WTC11 (cell line): ENCODE results near the gene RASL11B. TPM values are rescaled to one million over a fixed set of nuclear protein-coding genes. Genes with fewer than 3 reads are reported as not detected.

ENCODE experiments used
- ATAC-seq: fragments of 200-7000 bp; cut with Tn5 transposase; 2 replicates; pipeline ENCODE4 v1.10.0; 2021; ENCODE audit warnings: mild to moderate bottlenecking, moderate library complexity
- CTCF ChIA-PET: fragments of 300-600 bp; sonication (Branson Sonifier 250); formaldehyde crosslinking; loops from one replicate; lab custom pipeline; 2021; ENCODE audit warnings: antibody characterized with exemption; lab: Charles Lee
- POLR2A ChIA-PET: fragments of 350-600 bp; sonication (Branson Sonifier 250); formaldehyde crosslinking; loops from one replicate; lab custom pipeline; 2021; ENCODE audit warnings: antibody characterized with exemption; lab: Charles Lee
- DNase-seq: peaks from one replicate; pipeline ENCODE4 v3.0.0; 2021; ENCODE audit warnings: low spot score
- H3K27ac Mint-ChIP-seq: 2 replicates; pipeline ENCODE4 v1.8.0; 2021; ENCODE audit warnings: mixed read lengths
- H3K27me3 Mint-ChIP-seq: 2 replicates; pipeline ENCODE4 v1.8.0; 2021; ENCODE audit warnings: low read depth, mild to moderate bottlenecking, moderate library complexity, mixed read lengths
- H3K36me3 Mint-ChIP-seq: 2 replicates; pipeline ENCODE4 v1.8.0; 2021; ENCODE audit warnings: mixed read lengths
- H3K4me1 Mint-ChIP-seq: 2 replicates; pipeline ENCODE4 v1.8.0; 2022; ENCODE audit warnings: mixed read lengths
- H3K4me3 Mint-ChIP-seq: 2 replicates; pipeline ENCODE4 v1.8.0; 2021; ENCODE audit warnings: mild to moderate bottlenecking, moderate library complexity, mixed read lengths
- H3K9me3 Mint-ChIP-seq: 2 replicates; pipeline ENCODE4 v1.8.0; 2021; ENCODE audit warnings: mixed read lengths
- AFF4 ChIP-seq: sonication (generic); formaldehyde crosslinking; IDR thresholded peaks from 2 replicates; pipeline ENCODE4 v1.8.1; 2023; ENCODE audit warnings: mild to moderate bottlenecking, missing genetic modification reagents, borderline replicate concordance
- ATF2 ChIP-seq: sonication (generic); formaldehyde crosslinking; IDR thresholded peaks from 2 replicates; pipeline ENCODE4 v1.8.1; 2022; ENCODE audit warnings: low read depth, missing genetic modification reagents, borderline replicate concordance
- CREM ChIP-seq: sonication (generic); formaldehyde crosslinking; IDR thresholded peaks from 2 replicates; pipeline ENCODE4 v1.8.1; 2022; ENCODE audit warnings: mild to moderate bottlenecking, missing genetic modification reagents, moderate library complexity
- ELF4 ChIP-seq: sonication (generic); formaldehyde crosslinking; IDR thresholded peaks from 2 replicates; pipeline ENCODE4 v1.8.1; 2022; ENCODE audit warnings: low read depth, mild to moderate bottlenecking, moderate library complexity, missing genetic modification reagents
- EMX1 ChIP-seq: fragments of 250-450 bp; sonication (Bioruptor Pico); IDR thresholded peaks from 2 replicates; pipeline ENCODE4 v1.8.0; 2021; ENCODE audit warnings: mild to moderate bottlenecking
- ESRRA ChIP-seq: sonication (generic); formaldehyde crosslinking; IDR thresholded peaks from 2 replicates; pipeline ENCODE4 v1.8.1; 2022; ENCODE audit warnings: mild to moderate bottlenecking, missing genetic modification reagents, borderline replicate concordance
- GABPB1 ChIP-seq: sonication (generic); formaldehyde crosslinking; IDR thresholded peaks from 2 replicates; pipeline ENCODE4 v1.8.1; 2023; ENCODE audit warnings: mild to moderate bottlenecking, missing genetic modification reagents
- GTF2I ChIP-seq: fragments of 250-450 bp; sonication (Bioruptor Pico); conservative IDR thresholded peaks from 2 replicates; pipeline ENCODE4 v1.4.0; 2021; ENCODE audit warnings: mild to moderate bottlenecking
- HMGXB4 ChIP-seq: sonication (generic); formaldehyde crosslinking; IDR thresholded peaks from 2 replicates; pipeline ENCODE4 v1.8.1; 2023; ENCODE audit warnings: mild to moderate bottlenecking, moderate library complexity, missing genetic modification reagents
- IRF2 ChIP-seq: sonication (generic); formaldehyde crosslinking; IDR thresholded peaks from 2 replicates; pipeline ENCODE4 v1.8.0; 2022; ENCODE audit warnings: low read depth, missing genetic modification reagents, borderline replicate concordance
- MXD4 ChIP-seq: fragments of 250-450 bp; sonication (Bioruptor Pico); IDR thresholded peaks from 2 replicates; pipeline ENCODE4 v1.8.0; 2021; ENCODE audit warnings: mild to moderate bottlenecking, moderate library complexity, borderline replicate concordance
- MYBL2 ChIP-seq: sonication (generic); formaldehyde crosslinking; IDR thresholded peaks from 2 replicates; pipeline ENCODE4 v1.8.1; 2023; ENCODE audit warnings: mild to moderate bottlenecking, moderate library complexity, missing genetic modification reagents
- NFATC4 ChIP-seq: fragments of 250-450 bp; sonication (Bioruptor Pico); IDR thresholded peaks from 2 replicates; pipeline ENCODE4 v1.9.0; 2021; ENCODE audit warnings: mild to moderate bottlenecking
- NR1H2 ChIP-seq: sonication (generic); formaldehyde crosslinking; IDR thresholded peaks from 2 replicates; pipeline ENCODE4 v1.9.0; 2021; ENCODE audit warnings: mild to moderate bottlenecking, moderate library complexity, missing genetic modification reagents
- NR2C2 ChIP-seq: sonication (generic); formaldehyde crosslinking; IDR thresholded peaks from 2 replicates; pipeline ENCODE4 v1.8.0; 2022; ENCODE audit warnings: mild to moderate bottlenecking, missing genetic modification reagents
- NR3C1 ChIP-seq: sonication (generic); formaldehyde crosslinking; conservative IDR thresholded peaks from 2 replicates; pipeline ENCODE4 v1.8.1; 2023; ENCODE audit warnings: low read depth, mild to moderate bottlenecking, missing genetic modification reagents
- OVOL2 ChIP-seq: fragments of 250-450 bp; sonication (Bioruptor Pico); IDR thresholded peaks from 2 replicates; pipeline ENCODE4 v1.9.0; 2021; ENCODE audit warnings: mild to moderate bottlenecking, borderline replicate concordance
- PRDM15 ChIP-seq: sonication (generic); formaldehyde crosslinking; IDR thresholded peaks from 2 replicates; pipeline ENCODE4 v1.8.0; 2022; ENCODE audit warnings: missing genetic modification reagents
- RELA ChIP-seq: sonication (generic); formaldehyde crosslinking; IDR thresholded peaks from 2 replicates; pipeline ENCODE4 v1.8.1; 2022; ENCODE audit warnings: missing genetic modification reagents, mild to moderate bottlenecking, borderline replicate concordance
- SMAD3 ChIP-seq: sonication (generic); formaldehyde crosslinking; IDR thresholded peaks from 2 replicates; pipeline ENCODE4 v1.8.0; 2022; ENCODE audit warnings: missing genetic modification reagents, mild to moderate bottlenecking, borderline replicate concordance
- SP1 ChIP-seq: sonication (generic); formaldehyde crosslinking; conservative IDR thresholded peaks from 2 replicates; pipeline ENCODE4 v1.8.1; 2022; ENCODE audit warnings: missing genetic modification reagents
- TEAD4 ChIP-seq: sonication (generic); formaldehyde crosslinking; IDR thresholded peaks from 2 replicates; pipeline ENCODE4 v1.8.0; 2022; ENCODE audit warnings: mild to moderate bottlenecking, missing genetic modification reagents
- ZNF263 ChIP-seq: sonication (generic); formaldehyde crosslinking; IDR thresholded peaks from 2 replicates; pipeline ENCODE4 v1.8.1; 2022; ENCODE audit warnings: low read depth, mild to moderate bottlenecking, moderate library complexity, missing genetic modification reagents
- ZNF512 ChIP-seq: sonication (generic); formaldehyde crosslinking; IDR thresholded peaks from 2 replicates; pipeline ENCODE4 v1.8.1; 2022; ENCODE audit warnings: missing genetic modification reagents, borderline replicate concordance
- total RNA-seq: library from RNA; stranded (reverse); gene quantifications from 3 replicates; pipeline ENCODE4 v1.2.3, GENCODE V29; 2021

RASL11B gene
- total RNA-seq, 1 experiment from 2014 or later: 58.5 TPM

- no peak overlapping the region for H3K4me3 Mint-ChIP-seq
- ATAC-seq (no peak), DNase-seq (no peak)
- CTCF ChIA-PET: no interaction called here
- H3K36me3 Mint-ChIP-seq: peaks cover 3% of the 10 kb centered on the region
- peaks cover 8% of the 10 kb centered on the region for H3K27me3 Mint-ChIP-seq
- peaks cover 69% of the 10 kb centered on the region for H3K4me1 Mint-ChIP-seq
- POLR2A ChIA-PET: no interaction called here
- no peak overlapping the region for H3K27ac Mint-ChIP-seq
- TF ChIP-seq NFATC4 (CRISPR knock-in tag): no peak
- TF ChIP-seq NR1H2 (CRISPR knock-in tag): no peak
- TF ChIP-seq SMAD3: no peak
- no peak for TF ChIP-seq ESRRA (CRISPR knock-in tag)
- no peak for TF ChIP-seq TEAD4 (CRISPR knock-in tag)
- TF ChIP-seq SP1: no peak
- TF ChIP-seq EMX1 (CRISPR knock-in tag): no peak
- no peak for TF ChIP-seq NR2C2 (CRISPR knock-in tag)
- TF ChIP-seq ZNF263: no peak
- no peak for TF ChIP-seq PRDM15 (CRISPR knock-in tag)
- TF ChIP-seq CREM: no peak
- no peak for TF ChIP-seq OVOL2
- TF ChIP-seq ZNF512 (CRISPR knock-in tag): no peak
- TF ChIP-seq MXD4 (CRISPR knock-in tag): no peak
- no peak for TF ChIP-seq RELA (CRISPR knock-in tag)
- TF ChIP-seq GABPB1: no peak
- no peak for TF ChIP-seq IRF2 (CRISPR knock-in tag)
- H3K9me3 Mint-ChIP-seq: no peaks in the 10 kb centered on the region
Measured at GRCh38 chr4:52874948-52875347, 12.8 kb downstream of the RASL11B start.

- DNase-seq: no peak
- ATAC-seq: no peak
- no peaks in the 10 kb centered on the region for H3K9me3 Mint-ChIP-seq
- ChIA-PET POLR2A (interaction anchor here (0.7 kb wide), 1 partner anchor 218 kb away, joined by 7 read pairs; no protein-coding TSS in a partner anchor), CTCF (no interaction called here)
- peaks cover 3% of the 10 kb centered on the region for H3K36me3 Mint-ChIP-seq
- H3K4me1 Mint-ChIP-seq: peaks cover 65% of the 10 kb centered on the region
- no peak overlapping the region for H3K4me3 Mint-ChIP-seq
- H3K27ac Mint-ChIP-seq: no peak overlapping the region; the same call in 1 of the 2 replicates
- H3K27me3 Mint-ChIP-seq: peaks cover 8% of the 10 kb centered on the region
- TF ChIP-seq EMX1 (CRISPR knock-in tag): no peak
- no peak for TF ChIP-seq MYBL2 (CRISPR knock-in tag)
- no peak for TF ChIP-seq ATF2 (CRISPR knock-in tag)
- no peak for TF ChIP-seq HMGXB4 (CRISPR knock-in tag)
- no peak for TF ChIP-seq NR3C1 (CRISPR knock-in tag)
- TF ChIP-seq GTF2I: no peak
- TF ChIP-seq ELF4: no peak
- no peak for TF ChIP-seq AFF4 (CRISPR knock-in tag)
Measured at GRCh38 chr4:52876069-52876468, 14.0 kb downstream of the RASL11B start.
